Activated CD8-positive, alpha-beta T cell treated with anti-CD3 and anti-CD28 coated beads for 36 hours (primary cell): ENCODE data around the gene EXTL1. TPM values are rescaled to one million over a fixed set of nuclear protein-coding genes. Genes with fewer than 3 reads are reported as not detected.
A peak's percentile ranks its signal among the peaks of the same experiment; 100 is the strongest.

Experiments used
- ATAC-seq: fragments of 200-7000 bp; cut with Tn5 transposase; one replicate; pipeline ENCODE4 v1.10.0; 2021; ENCODE audit warnings: mild to moderate bottlenecking, moderate library complexity
- CTCF ChIA-PET: fragments of 350-600 bp; sonication (Branson Sonifier 250); formaldehyde crosslinking; loops from one replicate; lab custom pipeline; 2021; ENCODE audit warnings: antibody characterized with exemption; lab: Charles Lee
- POLR2A ChIA-PET: fragments of 350-600 bp; sonication (Branson Sonifier 250); formaldehyde crosslinking; loops from one replicate; lab custom pipeline; 2021; ENCODE audit warnings: antibody characterized with exemption; lab: Charles Lee
- DNase-seq: peaks from one replicate; pipeline ENCODE4 v3.0.0-alpha.2; 2020
- H3K27ac Mint-ChIP-seq: one replicate; pipeline ENCODE4 v1.8.0; 2021; ENCODE audit warnings: mild to moderate bottlenecking, mixed read lengths
- H3K27me3 Mint-ChIP-seq: one replicate; pipeline ENCODE4 v1.8.0; 2021; ENCODE audit warnings: mixed read lengths
- H3K36me3 Mint-ChIP-seq: one replicate; pipeline ENCODE4 v1.8.0; 2021; ENCODE audit warnings: low read depth, mixed read lengths
- H3K4me1 Mint-ChIP-seq: one replicate; pipeline ENCODE4 v1.8.0; 2021; ENCODE audit warnings: low read depth, mixed read lengths
- H3K4me3 Mint-ChIP-seq: one replicate; pipeline ENCODE4 v1.8.0; 2021; ENCODE audit warnings: mild to moderate bottlenecking, moderate library complexity, mixed read lengths
- H3K9me3 Mint-ChIP-seq: one replicate; pipeline ENCODE4 v1.8.0; 2021; ENCODE audit warnings: mixed read lengths
- CTCF ChIP-seq: fragments of 200-600 bp; IDR thresholded peaks from one replicate; pipeline ENCODE4 v1.8.0; 2022; ENCODE audit warnings: antibody characterized with exemption, mild to moderate bottlenecking
- intact Hi-C: fragments of 100-400 bp; cut with micrococcal nuclease; formaldehyde crosslinking; loops from one replicate; pipeline ENCODE4 v1.10.0; 2022
- total RNA-seq, 2 experiments: library from RNA; stranded (reverse); gene quantifications; one replicate each; pipeline ENCODE4 v1.2.3, GENCODE V29; 2021

Gene EXTL1
- total RNA-seq, 2 experiments from 2014 or later: not detected

GRCh38 chr1:26017606-26018005 is 4.0 kb upstream of the EXTL1 start:
- H3K9me3 Mint-ChIP-seq: no peaks in the 10 kb centered on the region
- no peaks in the 10 kb centered on the region for H3K36me3 Mint-ChIP-seq
- H3K4me3 Mint-ChIP-seq: no peak overlapping the region
- ATAC-seq: no peak
- TF ChIP-seq CTCF: no peak
- no peak for DNase-seq
- H3K27ac Mint-ChIP-seq: no peak overlapping the region
- H3K4me1 Mint-ChIP-seq: peaks cover 19% of the 10 kb centered on the region
- ChIA-PET POLR2A (interaction anchor here (1.9 kb wide), 1 partner anchor 20 kb away, joined by 4 read pairs; the partner anchor contains the start of gene PAFAH2), CTCF (interaction anchor here (1.3 to 2.4 kb wide), 5 partner anchors 10 to 122 kb away, joined by 4 to 13 read pairs (median 5); partner anchors contain the start of gene PAFAH2)
- intact Hi-C loops: no loop called here
- H3K27me3 Mint-ChIP-seq: no peaks in the 10 kb centered on the region

GRCh38 chr1:26019641-26020315 is 1.8 kb upstream of the EXTL1 start:
- DNase-seq (peak; percentile 18), ATAC-seq (no peak)
- Mint-ChIP-seq H3K4me1 (peaks cover 19% of the 10 kb centered on the region), H3K36me3 (no peaks in the 10 kb centered on the region), H3K4me3 (no peak overlapping the region), H3K27me3 (no peaks in the 10 kb centered on the region), H3K27ac (no peak overlapping the region), H3K9me3 (no peaks in the 10 kb centered on the region)
- POLR2A ChIA-PET: interaction anchor here (0.5 to 1.0 kb wide), 3 partner anchors 80 to 125 kb away, joined by 3 to 4 read pairs (median 3); no protein-coding TSS in a partner anchor
- CTCF ChIA-PET: interaction anchor here (0.9 to 1.2 kb wide), 3 partner anchors 16 to 124 kb away, joined by 3 to 5 read pairs (median 4); partner anchors contain the start of gene PAFAH2
- intact Hi-C loops: no loop called here
- no peak for TF ChIP-seq CTCF

DNA sequence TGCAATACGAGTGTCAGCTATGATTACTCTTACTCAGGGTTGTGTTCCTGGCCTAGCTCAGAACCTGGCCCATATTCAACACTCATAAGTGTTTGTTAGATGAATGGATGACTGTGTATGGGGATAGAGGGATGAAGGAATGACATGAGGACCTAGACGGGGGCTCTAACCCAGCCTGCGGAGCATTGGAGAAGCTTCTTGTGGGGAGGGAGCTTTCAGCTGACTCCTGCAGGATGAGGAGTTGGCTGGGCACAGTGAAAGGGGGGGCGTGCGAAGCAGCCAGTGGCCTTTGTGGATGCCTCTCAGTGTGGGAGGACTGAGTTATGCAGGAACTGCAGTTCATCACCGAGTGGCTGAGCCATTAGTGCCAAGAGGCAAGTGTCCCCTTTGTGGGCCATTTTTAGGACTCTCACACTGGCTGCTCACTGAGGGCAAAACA is 1.2 kb upstream of the EXTL1 start:
- ChIA-PET POLR2A (interaction anchor here (0.7 to 1.0 kb wide), 2 partner anchors 124 to 126 kb away, joined by 3 to 4 read pairs; no protein-coding TSS in a partner anchor), CTCF (interaction anchor here (0.9 to 1.2 kb wide), 3 partner anchors 16 to 125 kb away, joined by 3 to 5 read pairs (median 4); partner anchors contain the start of gene PAFAH2)
- Mint-ChIP-seq H3K9me3 (no peaks in the 10 kb centered on the region), H3K27ac (no peak overlapping the region), H3K4me1 (peaks cover 19% of the 10 kb centered on the region), H3K4me3 (no peak overlapping the region), H3K36me3 (no peaks in the 10 kb centered on the region), H3K27me3 (no peaks in the 10 kb centered on the region)
- no peak for TF ChIP-seq CTCF
- no peak for ATAC-seq
- no peak for DNase-seq
- intact Hi-C loops: no loop called here

DNA sequence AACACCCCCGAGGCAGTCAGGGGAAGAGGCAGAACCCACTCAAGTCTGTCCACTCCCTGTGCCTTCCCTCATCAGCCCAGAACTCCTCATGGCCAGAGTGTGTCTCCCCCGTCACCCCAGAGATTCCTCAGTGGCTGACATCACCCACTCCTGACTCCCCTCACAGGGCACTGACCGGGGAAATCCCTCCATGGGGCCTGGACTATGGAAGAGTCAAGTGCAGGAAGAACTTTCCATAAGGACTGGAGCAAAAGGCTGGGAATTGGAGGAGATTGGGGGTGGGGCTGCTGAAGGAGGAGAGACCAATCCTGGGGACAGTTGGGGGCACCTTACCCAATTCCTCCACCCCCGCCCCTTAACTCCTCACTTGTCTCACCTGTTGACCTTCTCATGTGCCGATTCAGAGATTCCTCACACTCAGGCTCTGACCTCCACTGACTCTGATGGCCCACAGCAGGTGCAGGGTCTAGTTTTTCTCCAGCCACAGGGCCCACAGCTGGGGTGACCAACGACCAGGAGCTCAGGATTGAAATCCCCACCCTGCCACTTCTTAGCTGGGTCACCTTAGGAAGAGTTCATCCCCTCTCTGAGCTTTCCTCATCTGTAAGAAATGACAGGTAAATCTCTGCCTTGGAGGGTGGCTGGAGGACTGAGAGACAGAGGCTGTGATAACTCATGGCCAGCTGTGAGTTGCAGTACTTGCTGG is 481 bp upstream of the EXTL1 start:
- Mint-ChIP-seq H3K9me3 (no peaks in the 10 kb centered on the region), H3K4me1 (peaks cover 19% of the 10 kb centered on the region), H3K36me3 (no peaks in the 10 kb centered on the region), H3K4me3 (no peak overlapping the region), H3K27ac (no peak overlapping the region), H3K27me3 (no peaks in the 10 kb centered on the region)
- no peak for DNase-seq
- ChIA-PET CTCF (interaction anchor here (1.4 to 1.6 kb wide), 3 partner anchors 15 to 126 kb away, joined by 3 to 6 read pairs (median 4); no protein-coding TSS in a partner anchor), POLR2A (interaction anchor here (0.5 to 1.0 kb wide), 2 partner anchors 126 to 159 kb away, joined by 3 to 4 read pairs; no protein-coding TSS in a partner anchor)
- ATAC-seq: no peak
- TF ChIP-seq CTCF: no peak
- intact Hi-C loops: no loop called here
